Calu3 (cell line): Measurements from ENCODE around the gene FAM47A. TPM values are rescaled to one million over a fixed set of nuclear protein-coding genes. Genes with fewer than 3 reads are reported as not detected.

Experiments
- BruUV-seq: library from RNA; stranded (reverse); fragments of 400-500 nt; replicated peaks from 2 replicates; lab custom pipeline; 2021; lab: Mats Ljungman, UMichigan
- CTCF ChIA-PET: fragments of 300-600 bp; sonication (Branson Sonifier 250); formaldehyde crosslinking; loops from one replicate; lab custom pipeline; 2022; ENCODE audit warnings: antibody characterized with exemption; lab: Charles Lee
- DNase-seq: peaks from one replicate; pipeline ENCODE4 v3.0.0; 2022
- H3K27ac Mint-ChIP-seq: one replicate; pipeline ENCODE4 v1.8.0; 2022; ENCODE audit warnings: mixed read lengths; ENCODE audit not compliant: unreplicated experiment
- H3K27me3 Mint-ChIP-seq: one replicate; pipeline ENCODE4 v1.8.0; 2022; ENCODE audit warnings: mixed read lengths; ENCODE audit not compliant: unreplicated experiment
- H3K36me3 Mint-ChIP-seq: one replicate; pipeline ENCODE4 v1.8.0; 2022; ENCODE audit warnings: mild to moderate bottlenecking, moderate library complexity, mixed read lengths; ENCODE audit not compliant: insufficient read depth, unreplicated experiment
- H3K4me1 Mint-ChIP-seq: one replicate; pipeline ENCODE4 v1.8.0; 2022; ENCODE audit warnings: mild to moderate bottlenecking, low read depth, mixed read lengths; ENCODE audit not compliant: unreplicated experiment
- H3K4me3 Mint-ChIP-seq: one replicate; pipeline ENCODE4 v1.8.0; 2022; ENCODE audit warnings: mild to moderate bottlenecking, low read depth, moderate library complexity, mixed read lengths; ENCODE audit not compliant: unreplicated experiment
- H3K9me3 Mint-ChIP-seq: one replicate; pipeline ENCODE4 v1.8.0; 2022; ENCODE audit warnings: low read depth, mixed read lengths; ENCODE audit not compliant: unreplicated experiment
- intact Hi-C: fragments of 100-400 bp; cut with micrococcal nuclease; formaldehyde crosslinking; loops from one replicate; pipeline ENCODE4 v1.10.0; 2022; ENCODE audit not compliant: unreplicated experiment
- total RNA-seq: library from RNA; stranded (reverse); gene quantifications from 2 replicates; pipeline ENCODE4 v1.2.3, GENCODE V29; 2022
- TF ChIP-seq, protein P1 (sequence below): fragments of 200-600 bp; IDR thresholded peaks from one replicate; pipeline ENCODE4 v1.8.0; 2022; ENCODE audit warnings: antibody characterized with exemption; ENCODE audit not compliant: unreplicated experiment

The FAM47A gene
- total RNA-seq, 1 experiment from 2014 or later = not detected

DNA sequence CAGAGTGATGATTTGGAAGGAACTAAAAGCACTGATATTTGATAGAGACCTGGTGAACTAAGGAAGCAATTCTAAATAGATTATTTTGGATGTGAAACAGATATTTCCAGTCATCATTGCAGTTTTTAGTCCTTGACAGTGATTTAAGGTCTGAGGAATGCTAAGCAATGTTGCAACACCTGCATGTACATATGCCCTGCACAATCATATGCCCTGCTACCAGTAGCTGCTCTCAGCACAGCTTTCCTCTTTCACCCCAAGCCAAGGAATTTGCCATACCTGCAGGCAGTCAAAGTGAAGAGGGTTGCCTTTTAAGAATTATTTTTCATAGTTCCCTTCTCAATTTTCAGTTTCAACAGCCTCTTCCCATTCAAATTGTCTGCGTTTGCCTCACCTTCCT lies 8.7 kb upstream of the FAM47A start:
- H3K4me1 Mint-ChIP-seq = no peaks in the 10 kb centered on the region
- DNase-seq = no peak
- H3K27ac Mint-ChIP-seq = no peak overlapping the region
- H3K4me3 Mint-ChIP-seq = no peak overlapping the region
- no TSS peak for BruUV-seq
- no peaks in the 10 kb centered on the region for H3K36me3 Mint-ChIP-seq
- CTCF ChIA-PET = no interaction called here
- no peaks in the 10 kb centered on the region for H3K27me3 Mint-ChIP-seq
- TF ChIP-seq, protein P1, sequence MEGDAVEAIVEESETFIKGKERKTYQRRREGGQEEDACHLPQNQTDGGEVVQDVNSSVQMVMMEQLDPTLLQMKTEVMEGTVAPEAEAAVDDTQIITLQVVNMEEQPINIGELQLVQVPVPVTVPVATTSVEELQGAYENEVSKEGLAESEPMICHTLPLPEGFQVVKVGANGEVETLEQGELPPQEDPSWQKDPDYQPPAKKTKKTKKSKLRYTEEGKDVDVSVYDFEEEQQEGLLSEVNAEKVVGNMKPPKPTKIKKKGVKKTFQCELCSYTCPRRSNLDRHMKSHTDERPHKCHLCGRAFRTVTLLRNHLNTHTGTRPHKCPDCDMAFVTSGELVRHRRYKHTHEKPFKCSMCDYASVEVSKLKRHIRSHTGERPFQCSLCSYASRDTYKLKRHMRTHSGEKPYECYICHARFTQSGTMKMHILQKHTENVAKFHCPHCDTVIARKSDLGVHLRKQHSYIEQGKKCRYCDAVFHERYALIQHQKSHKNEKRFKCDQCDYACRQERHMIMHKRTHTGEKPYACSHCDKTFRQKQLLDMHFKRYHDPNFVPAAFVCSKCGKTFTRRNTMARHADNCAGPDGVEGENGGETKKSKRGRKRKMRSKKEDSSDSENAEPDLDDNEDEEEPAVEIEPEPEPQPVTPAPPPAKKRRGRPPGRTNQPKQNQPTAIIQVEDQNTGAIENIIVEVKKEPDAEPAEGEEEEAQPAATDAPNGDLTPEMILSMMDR = no peak
- H3K9me3 Mint-ChIP-seq = peaks cover 4% of the 10 kb centered on the region
- intact Hi-C loops = no loop called here

DNA sequence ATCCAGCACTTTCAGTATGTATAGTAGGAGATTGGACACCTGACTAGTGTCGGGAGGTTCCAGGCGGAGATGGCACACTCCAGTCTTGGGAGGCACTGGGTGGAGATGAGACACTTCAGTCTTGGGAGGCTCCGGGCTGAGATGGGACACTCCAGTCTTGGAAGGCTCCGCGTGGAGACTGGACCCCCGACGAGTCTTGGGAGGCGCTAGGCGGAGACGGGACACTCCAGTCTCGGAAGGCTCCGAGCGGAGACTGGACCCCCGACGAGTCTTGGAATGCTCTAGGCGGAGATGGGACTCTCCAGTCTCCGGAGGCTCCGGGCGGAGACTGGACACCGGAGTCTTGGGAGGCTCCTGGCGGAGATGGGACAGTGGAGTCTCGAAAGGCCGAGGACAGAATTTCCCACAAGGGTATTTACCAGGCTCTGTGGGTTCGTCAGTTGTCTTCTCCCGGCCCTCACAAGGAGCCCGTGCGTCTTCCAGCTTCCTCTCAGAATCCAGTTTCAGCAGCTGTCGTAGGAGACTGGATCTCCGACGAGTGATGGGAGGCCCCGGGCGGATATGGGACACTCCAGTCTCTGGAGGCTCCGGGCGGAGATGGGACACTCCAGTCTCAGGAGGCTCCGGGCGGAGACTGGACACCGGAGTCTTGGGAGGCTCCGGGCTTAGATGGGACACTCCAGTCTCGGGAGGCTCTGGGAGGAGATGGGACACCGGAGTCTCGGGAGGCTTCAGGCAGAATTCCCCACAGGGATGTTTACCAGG lies 952 bp downstream of the FAM47A start:
- CTCF ChIA-PET = no interaction called here
- Mint-ChIP-seq H3K27me3 (no peaks in the 10 kb centered on the region), H3K36me3 (no peaks in the 10 kb centered on the region), H3K4me1 (no peaks in the 10 kb centered on the region), H3K4me3 (no peak overlapping the region), H3K9me3 (no peaks in the 10 kb centered on the region), H3K27ac (no peak overlapping the region)
- BruUV-seq = no TSS peak
- intact Hi-C loops = no loop called here
- TF ChIP-seq, protein P1 = no peak
- DNase-seq = no peak

GRCh38 chrX:34130501-34130900 lies 1.6 kb downstream of the FAM47A start:
- no peak overlapping the region for H3K27ac Mint-ChIP-seq
- H3K4me1 Mint-ChIP-seq = no peaks in the 10 kb centered on the region
- DNase-seq = no peak
- no peaks in the 10 kb centered on the region for H3K36me3 Mint-ChIP-seq
- H3K4me3 Mint-ChIP-seq = no peak overlapping the region
- H3K27me3 Mint-ChIP-seq = no peaks in the 10 kb centered on the region
- TF ChIP-seq, protein P1 = no peak
- CTCF ChIA-PET = no interaction called here
- no TSS peak for BruUV-seq
- intact Hi-C loops = no loop called here
- H3K9me3 Mint-ChIP-seq = no peaks in the 10 kb centered on the region

GRCh38 chrX:34126011-34126410 lies 6.1 kb downstream of the FAM47A start:
- intact Hi-C loops = no loop called here
- CTCF ChIA-PET = no interaction called here
- Mint-ChIP-seq H3K9me3 (peaks cover 2% of the 10 kb centered on the region), H3K27me3 (no peaks in the 10 kb centered on the region), H3K27ac (no peak overlapping the region), H3K36me3 (no peaks in the 10 kb centered on the region), H3K4me3 (no peak overlapping the region), H3K4me1 (no peaks in the 10 kb centered on the region)
- DNase-seq = no peak
- BruUV-seq = no TSS peak
- TF ChIP-seq, protein P1 = no peak
